ENCODE data around the gene MAP3K20. TPM values are rescaled to one million over a fixed set of nuclear protein-coding genes. Genes with fewer than 3 reads are reported as not detected.

Gene MAP3K20
- total and polyA plus RNA-seq, 7 experiments from 2014 or later: 0.18 to 17.0 (median 1.5) TPM; not detected in 1

DNA sequence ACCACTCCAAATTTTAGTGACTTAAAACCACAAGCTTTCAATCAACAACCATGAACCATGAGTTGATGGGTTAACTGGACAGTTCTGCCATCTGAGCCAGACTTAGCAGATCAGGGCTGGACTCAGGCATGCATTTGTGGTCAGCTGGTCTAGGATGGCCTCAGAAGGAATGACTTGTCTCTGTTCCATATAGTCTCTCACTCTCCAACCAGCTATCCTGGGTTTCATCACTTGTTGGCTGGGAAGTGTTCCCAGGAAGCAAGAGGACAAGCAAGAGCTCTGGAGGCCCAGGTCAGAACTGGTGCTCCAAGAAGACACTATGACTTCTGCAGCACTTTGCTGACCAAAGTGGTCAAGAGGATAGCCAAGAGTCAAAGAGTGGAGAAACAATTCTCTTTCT, 17.5 kb upstream of the MAP3K20 start:
- no peaks in the 10 kb centered on the region for H3K4me1 ChIP-seq (ENCODE audit: control insufficient read depth in 2 of 2, insufficient read depth in 2 of 2, low read length in 2 of 2)
- intact Hi-C loops (cut with micrococcal nuclease): no loop called here
- CTCF ChIA-PET: interaction anchor here (1.1 kb wide), 1 partner anchor 44 kb away, joined by 3 read pairs; no protein-coding TSS in a partner anchor
- H3K4me3 ChIP-seq (ENCODE audit: low read length): no peak overlapping the region
- no peaks in the 10 kb centered on the region for H3K27me3 ChIP-seq (ENCODE audit: control insufficient read depth in 2 of 2, insufficient read depth in 2 of 2, low read length in 2 of 2)
- Mint-ChIP-seq H3K36me3 (peaks cover 0 to 4% (median 0%) of the 10 kb centered on the region in 5 donors), H3K27ac (no peak overlapping the region), H3K4me3 (no peak overlapping the region), H3K9me3 (no peaks in the 10 kb centered on the region), H3K27me3 (peaks cover 0 to 46% (median 21%) of the 10 kb centered on the region in 5 donors), H3K4me1 (peaks cover 0 to 4% (median 0%) of the 10 kb centered on the region in 7 donors)
- H3K9me3 ChIP-seq (ENCODE audit: control insufficient read depth in 2 of 3, low read length in 3 of 3): no peaks in the 10 kb centered on the region
- no peak overlapping the region for H3K27ac ChIP-seq (ENCODE audit: low read depth, low read length)
- H3K36me3 ChIP-seq (ENCODE audit: control insufficient read depth in 2 of 3, insufficient read depth in 3 of 3, low read length in 3 of 3): no peaks in the 10 kb centered on the region
- POLR2A ChIA-PET: no interaction called here
- DNase-seq (no peak), ATAC-seq (no peak)

GRCh38 chr2:173058673-173059072, 17.0 kb upstream of the MAP3K20 start:
- Mint-ChIP-seq H3K36me3 (peaks cover 0 to 4% (median 0%) of the 10 kb centered on the region in 5 donors), H3K4me3 (no peak overlapping the region), H3K4me1 (peaks cover 0 to 4% (median 0%) of the 10 kb centered on the region in 7 donors), H3K27ac (no peak overlapping the region), H3K9me3 (no peaks in the 10 kb centered on the region), H3K27me3 (peaks cover 0 to 41% (median 22%) of the 10 kb centered on the region in 5 donors)
- no peak for DNase-seq
- intact Hi-C loops (cut with micrococcal nuclease): no loop called here
- Histone ChIP-seq H3K36me3 (ENCODE audit: control insufficient read depth in 2 of 3, insufficient read depth in 3 of 3, low read length in 3 of 3) (no peaks in the 10 kb centered on the region), H3K9me3 (ENCODE audit: control insufficient read depth in 2 of 3, low read length in 3 of 3) (no peaks in the 10 kb centered on the region), H3K4me3 (ENCODE audit: low read length) (no peak overlapping the region), H3K27ac (ENCODE audit: low read depth, low read length) (no peak overlapping the region), H3K4me1 (ENCODE audit: control insufficient read depth in 2 of 2, insufficient read depth in 2 of 2, low read length in 2 of 2) (no peaks in the 10 kb centered on the region), H3K27me3 (ENCODE audit: control insufficient read depth in 2 of 2, insufficient read depth in 2 of 2, low read length in 2 of 2) (no peaks in the 10 kb centered on the region)
- ChIA-PET POLR2A (no interaction called here), CTCF (interaction anchor here (1.1 kb wide), 1 partner anchor 43 kb away, joined by 3 read pairs; no protein-coding TSS in a partner anchor)
- no peak for ATAC-seq

GRCh38 chr2:173059292-173059691, 16.4 kb upstream of the MAP3K20 start:
- no peak for ATAC-seq
- H3K27ac Mint-ChIP-seq: no peak overlapping the region
- Histone ChIP-seq H3K4me3 (ENCODE audit: low read length) (no peak overlapping the region), H3K4me1 (ENCODE audit: control insufficient read depth in 2 of 2, insufficient read depth in 2 of 2, low read length in 2 of 2) (no peaks in the 10 kb centered on the region), H3K36me3 (ENCODE audit: control insufficient read depth in 2 of 3, insufficient read depth in 3 of 3, low read length in 3 of 3) (no peaks in the 10 kb centered on the region), H3K27me3 (ENCODE audit: control insufficient read depth in 2 of 2, insufficient read depth in 2 of 2, low read length in 2 of 2) (no peaks in the 10 kb centered on the region), H3K27ac (ENCODE audit: low read depth, low read length) (no peak overlapping the region), H3K9me3 (ENCODE audit: control insufficient read depth in 2 of 3, low read length in 3 of 3) (no peaks in the 10 kb centered on the region)
- CTCF ChIA-PET: no interaction called here
- peaks cover 0 to 4% (median 0%) of the 10 kb centered on the region in 5 donors for H3K36me3 Mint-ChIP-seq
- intact Hi-C loops (cut with micrococcal nuclease): no loop called here
- peaks cover 4 to 41% (median 28%) of the 10 kb centered on the region in 5 donors for H3K27me3 Mint-ChIP-seq
- no peaks in the 10 kb centered on the region for H3K9me3 Mint-ChIP-seq
- peaks cover 0 to 4% (median 0%) of the 10 kb centered on the region in 7 donors for H3K4me1 Mint-ChIP-seq
- DNase-seq: no peak
- H3K4me3 Mint-ChIP-seq: no peak overlapping the region
- POLR2A ChIA-PET: no interaction called here

GRCh38 chr2:173059971-173060461, 15.6 kb upstream of the MAP3K20 start:
- Histone ChIP-seq H3K4me1 (ENCODE audit: control insufficient read depth in 2 of 2, insufficient read depth in 2 of 2, low read length in 2 of 2) (no peaks in the 10 kb centered on the region), H3K27me3 (ENCODE audit: control insufficient read depth in 2 of 2, insufficient read depth in 2 of 2, low read length in 2 of 2) (no peaks in the 10 kb centered on the region), H3K27ac (ENCODE audit: low read depth, low read length) (no peak overlapping the region), H3K36me3 (ENCODE audit: control insufficient read depth in 2 of 3, insufficient read depth in 3 of 3, low read length in 3 of 3) (no peaks in the 10 kb centered on the region), H3K4me3 (ENCODE audit: low read length) (no peak overlapping the region), H3K9me3 (ENCODE audit: control insufficient read depth in 2 of 3, low read length in 3 of 3) (no peaks in the 10 kb centered on the region)
- Mint-ChIP-seq H3K27me3 (peaks cover 4 to 38% (median 25%) of the 10 kb centered on the region in 5 donors), H3K9me3 (no peaks in the 10 kb centered on the region), H3K27ac (no peak overlapping the region), H3K4me3 (no peak overlapping the region), H3K36me3 (peaks cover 0 to 4% (median 0%) of the 10 kb centered on the region in 5 donors), H3K4me1 (peaks cover 0 to 4% (median 0%) of the 10 kb centered on the region in 7 donors)
- DNase-seq (no peak), ATAC-seq (no peak)
- ChIA-PET POLR2A (no interaction called here), CTCF (no interaction called here)
- intact Hi-C loops (cut with micrococcal nuclease): no loop called here

DNA sequence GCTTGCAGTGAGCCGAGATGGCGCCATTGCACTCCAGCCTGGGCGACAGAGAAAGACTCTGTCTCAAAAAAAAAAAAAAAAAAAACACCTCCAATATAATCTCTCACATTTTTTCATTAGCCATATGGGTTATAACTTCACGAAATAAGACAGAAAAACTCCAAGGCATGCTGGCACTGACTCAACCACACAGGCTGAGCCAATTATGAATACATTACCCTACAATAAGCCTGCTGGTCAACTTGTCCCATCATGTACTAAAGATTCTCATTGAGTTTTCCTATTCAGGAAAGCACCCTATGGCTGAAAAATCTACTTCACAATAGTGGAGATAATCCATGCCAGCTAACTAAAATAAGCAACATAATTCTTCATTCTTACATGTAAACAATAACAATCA, 12.8 kb upstream of the MAP3K20 start:
- intact Hi-C loops (cut with micrococcal nuclease): no loop called here
- DNase-seq: no peak
- ChIA-PET CTCF (no interaction called here), POLR2A (no interaction called here)
- H3K27ac ChIP-seq (ENCODE audit: low read depth, low read length): no peak overlapping the region
- Mint-ChIP-seq H3K27me3 (peaks cover 20 to 49% (median 34%) of the 10 kb centered on the region in 5 donors), H3K9me3 (no peaks in the 10 kb centered on the region), H3K4me3 (no peak overlapping the region), H3K36me3 (no peaks in the 10 kb centered on the region), H3K4me1 (no peaks in the 10 kb centered on the region), H3K27ac (no peak overlapping the region)
- no peaks in the 10 kb centered on the region for H3K9me3 ChIP-seq (ENCODE audit: control insufficient read depth in 2 of 3, low read length in 3 of 3)
- no peak for ATAC-seq
- H3K27me3 ChIP-seq (ENCODE audit: control insufficient read depth in 2 of 2, insufficient read depth in 2 of 2, low read length in 2 of 2): no peaks in the 10 kb centered on the region
- H3K4me1 ChIP-seq (ENCODE audit: control insufficient read depth in 2 of 2, insufficient read depth in 2 of 2, low read length in 2 of 2): no peaks in the 10 kb centered on the region
- H3K36me3 ChIP-seq (ENCODE audit: control insufficient read depth in 2 of 3, insufficient read depth in 3 of 3, low read length in 3 of 3): no peaks in the 10 kb centered on the region
- H3K4me3 ChIP-seq (ENCODE audit: low read length): no peak overlapping the region

DNA sequence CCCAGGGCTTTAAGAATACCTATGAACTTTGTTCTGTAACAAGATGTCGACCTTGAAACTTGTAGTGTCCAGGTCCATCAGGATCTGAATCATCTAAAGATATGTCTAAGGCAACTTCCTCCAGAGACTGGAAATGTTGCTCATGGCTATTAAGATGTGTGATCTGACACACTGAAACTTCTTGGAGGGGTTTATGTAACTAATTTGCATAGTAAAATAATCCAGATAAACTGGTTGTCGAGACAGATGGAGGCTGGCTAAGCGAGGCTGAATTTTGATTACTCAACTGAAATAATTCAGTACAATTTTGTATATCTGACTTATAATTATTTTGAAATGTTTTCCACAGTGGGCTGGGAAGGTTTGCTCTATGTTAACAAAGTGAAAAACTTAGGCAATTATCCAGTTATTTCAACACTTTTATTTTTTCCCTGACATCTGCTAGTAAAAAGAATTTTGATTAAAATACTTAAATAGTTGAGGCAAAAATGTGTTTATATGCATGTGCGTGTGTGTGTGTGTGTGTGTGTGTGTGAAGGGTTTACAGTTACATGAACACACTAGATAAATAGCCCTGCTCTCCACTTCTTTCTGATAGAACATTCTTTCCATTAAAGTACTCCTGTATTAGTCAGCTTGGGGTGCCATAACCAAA, 11.4 kb upstream of the MAP3K20 start:
- CTCF ChIA-PET: no interaction called here
- no peak for ATAC-seq
- no peaks in the 10 kb centered on the region for H3K36me3 ChIP-seq (ENCODE audit: control insufficient read depth in 2 of 3, insufficient read depth in 3 of 3, low read length in 3 of 3)
- H3K4me1 ChIP-seq (ENCODE audit: control insufficient read depth in 2 of 2, insufficient read depth in 2 of 2, low read length in 2 of 2): no peaks in the 10 kb centered on the region
- Mint-ChIP-seq H3K4me3 (no peak overlapping the region), H3K9me3 (no peaks in the 10 kb centered on the region), H3K27me3 (peaks cover 20 to 48% (median 34%) of the 10 kb centered on the region in 5 donors), H3K4me1 (no peaks in the 10 kb centered on the region), H3K36me3 (no peaks in the 10 kb centered on the region), H3K27ac (no peak overlapping the region)
- DNase-seq: no peak
- H3K9me3 ChIP-seq (ENCODE audit: control insufficient read depth in 2 of 3, low read length in 3 of 3): no peaks in the 10 kb centered on the region
- H3K4me3 ChIP-seq (ENCODE audit: low read length): no peak overlapping the region
- POLR2A ChIA-PET: no interaction called here
- intact Hi-C loops (cut with micrococcal nuclease): no loop called here
- no peak overlapping the region for H3K27ac ChIP-seq (ENCODE audit: low read depth, low read length)
- H3K27me3 ChIP-seq (ENCODE audit: control insufficient read depth in 2 of 2, insufficient read depth in 2 of 2, low read length in 2 of 2): no peaks in the 10 kb centered on the region
